ENCODE data around the gene FSTL1.
"Not testable (repeated sequence)": the region's sequence is repeated elsewhere in the genome, so short reads cannot be mapped to it uniquely, and the experiment has no call there.

The FSTL1 gene

GRCh38 chr3:120381503-120381902, 69.3 kb downstream of the FSTL1 start:
- Histone ChIP-seq H2AFZ (ENCODE audit: low read depth, low read length) (no peak overlapping the region), H3K27ac (ENCODE audit: low read length) (no peak overlapping the region), H3K4me1 (ENCODE audit: low read length) (no peaks in the 10 kb centered on the region), H3K36me3 (replicated peaks; ENCODE audit: low read depth, low read length) (no peaks in the 10 kb centered on the region), H3K79me2 (ENCODE audit: low read length) (no peaks in the 10 kb centered on the region), H3K9ac (ENCODE audit: low read length) (no peak overlapping the region), H3K27me3 (ENCODE audit: low read depth, low read length) (peaks cover 6% of the 10 kb centered on the region; the same call in 1 of the 2 replicates), H3K4me2 (ENCODE audit: low read length) (no peak overlapping the region), H3K9me3 (ENCODE audit: insufficient read depth, low read length) (no peaks in the 10 kb centered on the region), H4K20me1 (ENCODE audit: insufficient read depth, low read length) (no peaks in the 10 kb centered on the region), H3K4me3 (ENCODE audit: low read length) (no peak overlapping the region)
- TF ChIP-seq CTCF (IDR thresholded peaks at IDR 0.05; ENCODE audit: low read depth, low read length) (no peak), EZH2phosphoT487 (IDR thresholded peaks at IDR 0.05; ENCODE audit: low read depth) (no peak)

GRCh38 chr3:120377948-120378347, 72.8 kb downstream of the FSTL1 start:
- H3K4me2 ChIP-seq (ENCODE audit: low read length); H3K27ac ChIP-seq (ENCODE audit: low read length); H3K9me3 ChIP-seq (ENCODE audit: insufficient read depth, low read length); H3K36me3 ChIP-seq (replicated peaks; ENCODE audit: low read depth, low read length); H3K4me3 ChIP-seq (ENCODE audit: low read length); H3K79me2 ChIP-seq (ENCODE audit: low read length); H3K9ac ChIP-seq (ENCODE audit: low read length); H4K20me1 ChIP-seq (ENCODE audit: insufficient read depth, low read length); H3K27me3 ChIP-seq (ENCODE audit: low read depth, low read length); H2AFZ ChIP-seq (ENCODE audit: low read depth, low read length); H3K4me1 ChIP-seq (ENCODE audit: low read length): not testable (repeated sequence)

- no peak overlapping the region for H3K9ac ChIP-seq (ENCODE audit: low read length)
- H3K79me2 ChIP-seq (ENCODE audit: low read length): no peaks in the 10 kb centered on the region
- no peaks in the 10 kb centered on the region for H3K9me3 ChIP-seq (ENCODE audit: insufficient read depth, low read length)
- no peak overlapping the region for H3K4me3 ChIP-seq (ENCODE audit: low read length)
- no peak for TF ChIP-seq EZH2phosphoT487 (IDR thresholded peaks at IDR 0.05; ENCODE audit: low read depth)
- no peak for TF ChIP-seq CTCF (IDR thresholded peaks at IDR 0.05; ENCODE audit: low read depth, low read length)
- H3K27me3 ChIP-seq (ENCODE audit: low read depth, low read length): peaks cover 22% of the 10 kb centered on the region; the same call in 1 of the 2 replicates
- no peak overlapping the region for H3K27ac ChIP-seq (ENCODE audit: low read length)
- H2AFZ ChIP-seq (ENCODE audit: low read depth, low read length): no peak overlapping the region
- no peak overlapping the region for H3K4me2 ChIP-seq (ENCODE audit: low read length)
- H3K4me1 ChIP-seq (ENCODE audit: low read length): peaks cover 7% of the 10 kb centered on the region; the same call in 1 of the 2 replicates
- no peaks in the 10 kb centered on the region for H4K20me1 ChIP-seq (ENCODE audit: insufficient read depth, low read length)
- H3K36me3 ChIP-seq (replicated peaks; ENCODE audit: low read depth, low read length): no peaks in the 10 kb centered on the region
These were observed 80.3 kb downstream of the FSTL1 start for GRCh38 chr3:120370463-120370862.

- Histone ChIP-seq H3K79me2 (ENCODE audit: low read length) (no peaks in the 10 kb centered on the region), H3K4me1 (ENCODE audit: low read length) (peaks cover 7% of the 10 kb centered on the region; the same call in 1 of the 2 replicates), H3K36me3 (replicated peaks; ENCODE audit: low read depth, low read length) (no peaks in the 10 kb centered on the region), H3K27ac (ENCODE audit: low read length) (no peak overlapping the region), H2AFZ (ENCODE audit: low read depth, low read length) (no peak overlapping the region), H3K9ac (ENCODE audit: low read length) (no peak overlapping the region), H3K4me3 (ENCODE audit: low read length) (no peak overlapping the region), H3K4me2 (ENCODE audit: low read length) (no peak overlapping the region), H4K20me1 (ENCODE audit: insufficient read depth, low read length) (no peaks in the 10 kb centered on the region), H3K9me3 (ENCODE audit: insufficient read depth, low read length) (no peaks in the 10 kb centered on the region), H3K27me3 (ENCODE audit: low read depth, low read length) (peaks cover 28% of the 10 kb centered on the region)
- no peak for TF ChIP-seq CTCF (IDR thresholded peaks at IDR 0.05; ENCODE audit: low read depth, low read length)
- no peak for TF ChIP-seq EZH2phosphoT487 (IDR thresholded peaks at IDR 0.05; ENCODE audit: low read depth)
These were observed 81.7 kb downstream of the FSTL1 start for GRCh38 chr3:120369037-120369467.

- Histone ChIP-seq H3K27ac (ENCODE audit: low read length) (no peak overlapping the region), H2AFZ (ENCODE audit: low read depth, low read length) (no peak overlapping the region), H4K20me1 (ENCODE audit: insufficient read depth, low read length) (no peaks in the 10 kb centered on the region), H3K36me3 (replicated peaks; ENCODE audit: low read depth, low read length) (no peaks in the 10 kb centered on the region), H3K4me3 (ENCODE audit: low read length) (no peak overlapping the region), H3K9ac (ENCODE audit: low read length) (no peak overlapping the region), H3K79me2 (ENCODE audit: low read length) (no peaks in the 10 kb centered on the region), H3K4me1 (ENCODE audit: low read length) (peaks cover 7% of the 10 kb centered on the region; the same call in 1 of the 2 replicates), H3K27me3 (ENCODE audit: low read depth, low read length) (peaks cover 32% of the 10 kb centered on the region), H3K9me3 (ENCODE audit: insufficient read depth, low read length) (no peaks in the 10 kb centered on the region), H3K4me2 (ENCODE audit: low read length) (no peak overlapping the region)
- TF ChIP-seq CTCF (IDR thresholded peaks at IDR 0.05; ENCODE audit: low read depth, low read length) (no peak), EZH2phosphoT487 (IDR thresholded peaks at IDR 0.05; ENCODE audit: low read depth) (no peak)
These were observed 82.6 kb downstream of the FSTL1 start for GRCh38 chr3:120368172-120368571.
